ENCODE data around the gene IPPK. TPM values are rescaled to one million over a fixed set of nuclear protein-coding genes. Genes with fewer than 3 reads are reported as not detected.
A peak's percentile ranks its signal among the peaks of the same experiment; 100 is the strongest.

Gene IPPK
- total and polyA plus RNA-seq, 8 donors: 1.9 to 6.5 (median 3.1) TPM

- Histone ChIP-seq H3K27me3 (no peaks in the 10 kb centered on the region), H3K27ac (no peak overlapping the region), H3K9me3 (no peaks in the 10 kb centered on the region), H3K4me1 (no peaks in the 10 kb centered on the region), H3K4me3 (no peak overlapping the region), H3K36me3 (peaks cover 0 to 26% (median 20%) of the 10 kb centered on the region in 3 donors)
- no peak for TF ChIP-seq CTCF (IDR thresholded peaks at IDR 0.05)
- ATAC-seq: no peak
- WGBS, 2 donors: 74 to 87% methylated on average over 3 of the region's 3 CpGs
- intact Hi-C loops (cut with DNase I): no loop called here
- no peak for DNase-seq
- FAIRE-seq: no peak
Measured at GRCh38 chr9:92710368-92710767, 40.4 kb upstream of the IPPK start.

GRCh38 chr9:92709954-92710353 is 40.0 kb upstream of the IPPK start:
- ATAC-seq (no peak), FAIRE-seq (no peak), DNase-seq (no peak)
- intact Hi-C loops (cut with DNase I): no loop called here
- no peaks in the 10 kb centered on the region for H3K27me3 ChIP-seq
- TF ChIP-seq CTCF (IDR thresholded peaks at IDR 0.05): no peak
- no peak overlapping the region for H3K4me3 ChIP-seq
- no peak overlapping the region for H3K27ac ChIP-seq
- no peaks in the 10 kb centered on the region for H3K4me1 ChIP-seq
- H3K9me3 ChIP-seq: no peaks in the 10 kb centered on the region
- WGBS, 2 donors: 89 to 91% methylated on average over 3 of the region's 3 CpGs
- peaks cover 0 to 22% (median 18%) of the 10 kb centered on the region in 3 donors for H3K36me3 ChIP-seq

- ATAC-seq (no peak), FAIRE-seq (no peak), DNase-seq (no peak)
- Histone ChIP-seq H3K27me3 (no peaks in the 10 kb centered on the region), H3K4me1 (no peaks in the 10 kb centered on the region), H3K9me3 (no peaks in the 10 kb centered on the region), H3K36me3 (peaks cover 0 to 15% (median 12%) of the 10 kb centered on the region in 3 donors), H3K4me3 (no peak overlapping the region), H3K27ac (no peak overlapping the region)
- TF ChIP-seq CTCF (IDR thresholded peaks at IDR 0.05): no peak
- intact Hi-C loops (cut with DNase I): no loop called here
Measured at GRCh38 chr9:92709240-92709639, 39.3 kb upstream of the IPPK start.

- H3K27me3 ChIP-seq: no peaks in the 10 kb centered on the region
- FAIRE-seq (no peak), DNase-seq (no peak), ATAC-seq (no peak)
- intact Hi-C loops (cut with DNase I): no loop called here
- no peaks in the 10 kb centered on the region for H3K36me3 ChIP-seq
- H3K27ac ChIP-seq: no peak overlapping the region
- TF ChIP-seq CTCF (IDR thresholded peaks at IDR 0.05): no peak
- no peaks in the 10 kb centered on the region for H3K4me1 ChIP-seq
- no peak overlapping the region for H3K4me3 ChIP-seq
- H3K9me3 ChIP-seq: no peaks in the 10 kb centered on the region
Measured at GRCh38 chr9:92707530-92707929, 37.6 kb upstream of the IPPK start.

GRCh38 chr9:92706218-92706940 is 36.4 kb upstream of the IPPK start:
- WGBS, 2 donors: 54 to 60% methylated on average over 3 of the region's 3 CpGs

More at GRCh38 chr9:92706218-92706940, 36.4 kb upstream of the IPPK start:
- Histone ChIP-seq H3K27ac (no peak overlapping the region), H3K4me3 (no peak overlapping the region), H3K4me1 (no peaks in the 10 kb centered on the region), H3K9me3 (no peaks in the 10 kb centered on the region), H3K36me3 (no peaks in the 10 kb centered on the region), H3K27me3 (no peaks in the 10 kb centered on the region)
- FAIRE-seq (no peak), ATAC-seq (peak in 3 of 4 donors; percentile 70 to 74 (median 71)), DNase-seq (no peak)
- TF ChIP-seq CTCF (IDR thresholded peaks at IDR 0.05): no peak
- intact Hi-C loops (cut with DNase I): no loop called here
